ENCODE measurements around the gene TMEM91.

DNA sequence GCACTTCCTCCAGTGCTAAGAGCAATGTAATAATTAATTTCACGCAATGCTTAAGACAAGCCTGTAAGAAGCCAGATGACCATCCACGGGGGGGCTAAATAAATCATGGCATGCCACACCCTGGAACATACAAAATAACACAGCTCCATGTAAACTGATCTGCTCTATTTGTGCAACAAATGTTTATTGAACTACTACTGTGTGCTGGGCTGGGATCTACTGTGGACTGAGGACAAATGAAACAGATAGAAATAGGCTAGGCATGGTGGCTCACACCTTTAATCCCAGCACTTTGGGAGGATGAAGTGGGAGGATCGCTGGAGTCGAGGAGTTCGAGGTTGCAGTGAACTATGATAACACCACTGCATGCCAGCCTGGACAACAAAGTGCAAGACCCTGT, 43.9 kb upstream of the TMEM91 start:
- TF ChIP-seq EP300 (IDR thresholded peaks at IDR 0.05) (no peak), POLR2AphosphoS5 (IDR thresholded peaks at IDR 0.05) (no peak)
- TF ChIP-seq, protein P1, sequence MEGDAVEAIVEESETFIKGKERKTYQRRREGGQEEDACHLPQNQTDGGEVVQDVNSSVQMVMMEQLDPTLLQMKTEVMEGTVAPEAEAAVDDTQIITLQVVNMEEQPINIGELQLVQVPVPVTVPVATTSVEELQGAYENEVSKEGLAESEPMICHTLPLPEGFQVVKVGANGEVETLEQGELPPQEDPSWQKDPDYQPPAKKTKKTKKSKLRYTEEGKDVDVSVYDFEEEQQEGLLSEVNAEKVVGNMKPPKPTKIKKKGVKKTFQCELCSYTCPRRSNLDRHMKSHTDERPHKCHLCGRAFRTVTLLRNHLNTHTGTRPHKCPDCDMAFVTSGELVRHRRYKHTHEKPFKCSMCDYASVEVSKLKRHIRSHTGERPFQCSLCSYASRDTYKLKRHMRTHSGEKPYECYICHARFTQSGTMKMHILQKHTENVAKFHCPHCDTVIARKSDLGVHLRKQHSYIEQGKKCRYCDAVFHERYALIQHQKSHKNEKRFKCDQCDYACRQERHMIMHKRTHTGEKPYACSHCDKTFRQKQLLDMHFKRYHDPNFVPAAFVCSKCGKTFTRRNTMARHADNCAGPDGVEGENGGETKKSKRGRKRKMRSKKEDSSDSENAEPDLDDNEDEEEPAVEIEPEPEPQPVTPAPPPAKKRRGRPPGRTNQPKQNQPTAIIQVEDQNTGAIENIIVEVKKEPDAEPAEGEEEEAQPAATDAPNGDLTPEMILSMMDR (IDR thresholded peaks at IDR 0.05) = no peak

Measured in esophagus muscularis mucosa (tissue), 4 donors.